ENCODE measurements around the gene VCAM1. TPM values are rescaled to one million over a fixed set of nuclear protein-coding genes. Genes with fewer than 3 reads are reported as not detected.

Gene VCAM1
- total and polyA plus RNA-seq, 9 of the 15 experiments (the other 6 are each of a cell fraction or from before 2014, with no cell fraction given) = 0.04 to 0.13 TPM; not detected in 7

GRCh38 chr1:100750005-100750885, 30.7 kb downstream of the VCAM1 start (continued):
- TF ChIP-seq CHD7 (IDR thresholded peaks at IDR 0.05; ENCODE audit: low read depth, low read length) (no peak), CTCF (IDR thresholded peaks at IDR 0.05 in 2 of 3, conservative IDR thresholded peaks at IDR 0.05 in 1 of 3; ENCODE audit: insufficient read depth in 2 of 3, low read depth in 1 of 3, low read length in 3 of 3) (peak; percentile 51 to 57 (median 57)), ARID1B (IDR thresholded peaks at IDR 0.05) (no peak), ZNF57 (CRISPR knock-in tag; IDR thresholded peaks at IDR 0.05) (no peak), MAFG (tag; conservative IDR thresholded peaks at IDR 0.05) (peak; percentile 89), TAF15 (IDR thresholded peaks at IDR 0.05; ENCODE audit: low read depth, low read length) (no peak)

Data from K562 (cell line).